ENCODE results near the gene LTK.

DNA sequence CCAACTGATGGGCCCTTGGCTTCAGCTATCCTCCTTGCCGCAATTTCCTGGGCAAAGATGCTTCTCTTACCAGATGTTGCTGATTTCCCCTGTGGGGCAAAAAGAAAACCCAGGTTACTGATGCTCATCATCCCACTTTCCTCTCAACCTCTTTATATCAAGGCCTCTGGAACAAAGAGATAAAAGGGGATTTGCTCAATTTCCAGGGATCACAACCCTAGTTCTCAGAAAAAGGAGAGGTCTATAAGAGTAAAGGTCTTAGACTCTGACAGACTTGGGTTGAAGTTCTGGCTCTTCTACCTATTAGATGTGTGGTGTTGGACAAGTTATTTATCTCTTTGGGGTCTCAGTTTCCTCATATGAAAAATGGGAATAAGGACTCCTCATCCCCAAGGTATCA is 21.9 kb upstream of the LTK start:
- TF ChIP-seq POLR2A (IDR thresholded peaks at IDR 0.05) (no peak), CTCF (IDR thresholded peaks at IDR 0.05) (no peak), POLR2AphosphoS5 (IDR thresholded peaks at IDR 0.05) (no peak)

All from gastroesophageal sphincter (tissue), 3 donors.